K562 (cell line): ENCODE results near the gene ZFYVE28. TPM values are rescaled to one million over a fixed set of nuclear protein-coding genes. Genes with fewer than 3 reads are reported as not detected.

Experiments
- ATAC-seq: fragments of 200-7000 bp; cut with Tn5 transposase; 3 replicates; pipeline ENCODE4 v1.9.1; 2020; ENCODE audit warnings: moderate library complexity
- BruUV-seq: library from RNA; stranded (reverse); fragments of 400-500 nt; replicated peaks from 2 replicates; lab custom pipeline; 2021; lab: Mats Ljungman, UMichigan
- CTCF ChIA-PET: fragments of 300-600 bp; formaldehyde crosslinking; extraction: SDS; loops from one replicate; lab custom pipeline; 2021; ENCODE audit warnings: low intra/inter-chr PET ratio; lab: Yijun Ruan, JAX
- POLR2A ChIA-PET: fragments of 300-600, 350-650 bp; sonication (Branson Sonifier 250); formaldehyde crosslinking; extraction: SDS; loops from one replicate; lab custom pipeline; 2021; ENCODE audit warnings: antibody characterized with exemption, inconsistent platforms; lab: Yijun Ruan, JAX
- DNase-seq, 4 experiments: peaks; one replicate each; pipeline versions ENCODE4 v3.0.0 to v3.0.0-alpha.2; 2011 to 2018; ENCODE audit warnings: low spot score in 3 of 4, mixed read lengths in 3 of 4; ENCODE audit errors: extremely low read depth in 1 of 4
- FAIRE-seq: peaks from 2 replicates; lab custom pipeline; 2011; peaks lifted over from hg19 to GRCh38; lab: Jason Lieb, UNC
- H2AFZ ChIP-seq: 2 replicates; pipeline ENCODE4 v1.6.0; 2011; ENCODE audit warnings: low read depth, low read length, control low read depth, inconsistent platforms
- H3K27ac ChIP-seq: fragments of 200-600 bp; 3 replicates; pipeline ENCODE4 v1.8.0; 2011; ENCODE audit warnings: low read depth, mild to moderate bottlenecking, control low read depth, inconsistent platforms, low read length, moderate library complexity, mixed read lengths; ENCODE audit errors: extremely low read depth
- H3K27me3 ChIP-seq, 2 experiments: fragments of 300-600 bp in 1 of 2; 2 replicates in 1 of 2; 3 replicates in 1 of 2; pipeline versions ENCODE4 v1.6.0 to v1.8.0; 2011; ENCODE audit warnings: inconsistent platforms in 2 of 2, low read length in 2 of 2, mild to moderate bottlenecking in 1 of 2, mixed read lengths in 1 of 2, moderate library complexity in 1 of 2; ENCODE audit not compliant: control insufficient read depth in 2 of 2, insufficient read depth in 2 of 2
- H3K36me3 ChIP-seq: fragments of 300-600 bp; 3 replicates; pipeline ENCODE4 v1.8.0; 2011; ENCODE audit warnings: mild to moderate bottlenecking, low read length, inconsistent platforms; ENCODE audit not compliant: control insufficient read depth, insufficient read depth
- H3K4me1 ChIP-seq, 2 experiments: fragments of 200-600 bp in 1 of 2; replicated peaks in 1 of 2; 2 replicates in 1 of 2; 3 replicates in 1 of 2; pipeline versions ENCODE4 v1.5.1 to v1.8.0; 2011; ENCODE audit warnings: inconsistent platforms in 2 of 2, low read length in 2 of 2, mild to moderate bottlenecking in 1 of 2, mixed read lengths in 1 of 2, moderate library complexity in 1 of 2; ENCODE audit not compliant: control insufficient read depth in 2 of 2, insufficient read depth in 2 of 2
- H3K4me2 ChIP-seq: 2 replicates; pipeline ENCODE4 v1.6.1; 2011; ENCODE audit warnings: low read length, control low read depth, inconsistent platforms, mixed read lengths; ENCODE audit not compliant: insufficient read depth
- H3K4me3 ChIP-seq: fragments of 200-600 bp; sonication (generic), shearing (Covaris generic); 2 replicates; pipeline ENCODE4 v1.5.1; 2016; ENCODE audit warnings: control low read depth, inconsistent platforms
- H3K79me2 ChIP-seq: fragments of 200-600 bp; 3 replicates; pipeline ENCODE4 v1.8.0; 2011; ENCODE audit warnings: low read length, inconsistent platforms; ENCODE audit not compliant: control insufficient read depth, insufficient read depth
- H3K9ac ChIP-seq, 2 experiments: 2 replicates each; pipeline versions ENCODE4 v1.6.0 to v1.6.1; 2011; ENCODE audit warnings: low read depth in 2 of 2, low read length in 2 of 2, control low read depth in 1 of 2, inconsistent platforms in 1 of 2, mild to moderate bottlenecking in 1 of 2, mixed read lengths in 1 of 2; ENCODE audit not compliant: insufficient read depth in 1 of 2
- H3K9me1 ChIP-seq: one replicate; pipeline ENCODE4 v1.6.0; 2011; ENCODE audit warnings: inconsistent platforms, mild to moderate bottlenecking, low read length, moderate library complexity; ENCODE audit not compliant: control insufficient read depth, insufficient read depth
- H3K9me3 ChIP-seq: replicated peaks from 2 replicates; pipeline ENCODE4 v1.5.1; 2011; ENCODE audit warnings: low read depth, low read length, inconsistent platforms; ENCODE audit not compliant: control insufficient read depth, insufficient read depth
- H4K20me1 ChIP-seq: replicated peaks from 2 replicates; pipeline ENCODE4 v1.6.1; 2011; ENCODE audit warnings: low read length, inconsistent platforms, mixed read lengths; ENCODE audit not compliant: control insufficient read depth, insufficient read depth
- ELF4 ChIP-seq: fragments of 450-650 bp; formaldehyde crosslinking; IDR thresholded peaks from 2 replicates; pipeline ENCODE4 v1.4.0; 2022; ENCODE audit warnings: missing genetic modification characterization
- GABPA ChIP-seq: fragments of 200-800 bp; sonication (Bioruptor generic); conservative IDR thresholded peaks from 2 replicates; pipeline ENCODE4 v1.6.1; 2016; ENCODE audit warnings: low read depth, missing genetic modification characterization, missing compliant biosample characterization
- MYNN ChIP-seq, 2 experiments: sonication (generic); formaldehyde crosslinking in 1 of 2; IDR thresholded peaks; 2 replicates each; pipeline versions ENCODE4 v1.5.0 to v1.6.1; 2016 to 2020; ENCODE audit warnings: antibody characterized with exemption in 1 of 2, missing genetic modification reagents in 1 of 2
- NFATC3 ChIP-seq: fragments of 450-650 bp; IDR thresholded peaks from 2 replicates; pipeline ENCODE4 v1.6.1; 2017; ENCODE audit warnings: mild to moderate bottlenecking
- NRF1 ChIP-seq, 2 experiments: fragments of 450-650 bp; IDR thresholded peaks in 1 of 2; conservative IDR thresholded peaks in 1 of 2; 2 replicates each; pipeline ENCODE4 v1.6.1; 2014; ENCODE audit warnings: mild to moderate bottlenecking in 2 of 2
- PCBP2 ChIP-seq: fragments of 200-400 bp; formaldehyde crosslinking; IDR thresholded peaks from 2 replicates; pipeline ENCODE4 v1.6.1; 2018; ENCODE audit warnings: low read length, low read depth, mild to moderate bottlenecking, moderate library complexity; ENCODE audit not compliant: poor library complexity, severe bottlenecking
- RBM17 ChIP-seq: fragments of 200-400 bp; formaldehyde crosslinking; IDR thresholded peaks from 2 replicates; pipeline ENCODE4 v1.6.1; 2017; ENCODE audit warnings: low read depth, mild to moderate bottlenecking, low read length, borderline replicate concordance
- TEAD2 ChIP-seq: fragments of 450-650 bp; IDR thresholded peaks from 2 replicates; pipeline ENCODE4 v1.6.1; 2016; ENCODE audit warnings: missing genetic modification characterization, control low read depth, missing compliant biosample characterization
- ZNF311 ChIP-seq: fragments of 250-450 bp; sonication (Bioruptor Pico); IDR thresholded peaks from 2 replicates; pipeline ENCODE4 v1.4.0; 2020; ENCODE audit warnings: mild to moderate bottlenecking, moderate library complexity
- WGBS: fragments of 100-300 bp; shearing (Covaris generic); methylation state at CpG from one replicate; pipeline ENCODE4 v1.1.6; 2016; ENCODE audit warnings: low coverage, mixed read lengths; ENCODE audit not compliant: insufficient coverage; ENCODE audit errors: missing lambda C conversion rate; 5-methylcytosine and 5-hydroxymethylcytosine counted together
- in situ Hi-C: fragments of 300-500 bp; cut with MboI; formaldehyde crosslinking; loops from 4 replicates; pipeline ENCODE4 v1.15.0; 2018; ENCODE audit warnings: inconsistent platforms, mixed read lengths
- intact Hi-C: fragments of 100-400 bp; cut with micrococcal nuclease; formaldehyde crosslinking; loops from 2 replicates; pipeline ENCODE4 v1.14.2; 2022
- polyA plus RNA-seq, 8 experiments: library from polyadenylated mRNA; depleted of rRNA in 4 of 8; stranded (reverse) in 5 of 8; unstranded in 3 of 8; fragments of >200 nt; fragmentation: Nextera tagmentation in 2 of 8; fragmentation: Illumina TruSeq in 1 of 8; extraction: Ambion mirVana in 2 of 8; extraction: Trizol in 1 of 8; gene quantifications; 2 replicates each; pipeline versions ENCODE4 v1.2.1 to v1.2.3, GENCODE V29; 2011 to 2014; ENCODE audit warnings: inconsistent platforms in 1 of 8, missing spikeins in 1 of 8
- total RNA-seq, 7 experiments: library from RNA; depleted of rRNA in 6 of 7; stranded (reverse); fragments of >200 nt in 6 of 7; fragmentation: Illumina TruSeq in 2 of 7; extraction: Trizol in 2 of 7; gene quantifications; 2 replicates each; pipeline versions ENCODE4 v1.2.1 to v1.2.3, GENCODE V29; 2011 to 2021; ENCODE audit warnings: low replicate concordance in 1 of 7

ZFYVE28 gene
- total and polyA plus RNA-seq, 9 of the 15 experiments (the other 6 are each of a cell fraction or from before 2014, with no cell fraction given): 1.3 to 24.8 (median 8.9) TPM

- no peaks in the 10 kb centered on the region for H3K27me3 ChIP-seq
- no peak for TF ChIP-seq ZNF311 (CRISPR knock-in tag)
- no peak for TF ChIP-seq ELF4
- no peak for TF ChIP-seq TEAD2 (tag)
- no peak for TF ChIP-seq GABPA (tag)
- no peak for TF ChIP-seq PCBP2
- TF ChIP-seq NFATC3: no peak
- TF ChIP-seq NRF1 (conservative IDR thresholded peaks at IDR 0.05 in 1 of 2, IDR thresholded peaks at IDR 0.05 in 1 of 2): no peak
- no peak for TF ChIP-seq RBM17
- TF ChIP-seq MYNN (IDR thresholded peaks at IDR 0.05): no peak
- TF ChIP-seq MYNN (CRISPR knock-in tag; IDR thresholded peaks at IDR 0.05): no peak
- 73% methylated on average over 11 of the region's 13 CpGs for WGBS
- in situ Hi-C loops: no loop called here
- no peak overlapping the region for H3K4me3 ChIP-seq
- intact Hi-C loops: no loop called here
- H3K79me2 ChIP-seq: peaks cover 5% of the 10 kb centered on the region; the same call in 1 of the 3 replicates
- no peak overlapping the region for H2AFZ ChIP-seq
- no peak overlapping the region for H3K4me2 ChIP-seq
- H3K9me1 ChIP-seq: no peaks in the 10 kb centered on the region
- no peak overlapping the region for H3K27ac ChIP-seq
- peak overlapping the region in 1 of 2 experiments; percentile 65; a peak in 2 of 4 replicates for H3K9ac ChIP-seq
- no TSS peak for BruUV-seq
- peaks cover 9 to 72% of the 10 kb centered on the region in 2 experiments; a peak in 4 of 5 replicates for H3K4me1 ChIP-seq
- FAIRE-seq: no peak
- ATAC-seq: no peak
- H4K20me1 ChIP-seq: no peaks in the 10 kb centered on the region
- ChIA-PET POLR2A (interaction anchor here (1.8 to 2.3 kb wide), 2 partner anchors 9 to 11 kb away, joined by 7 to 10 read pairs; no protein-coding TSS in a partner anchor), CTCF (no interaction called here)
- no peak for DNase-seq
- H3K36me3 ChIP-seq: no peaks in the 10 kb centered on the region
- H3K9me3 ChIP-seq: no peaks in the 10 kb centered on the region
Measured at GRCh38 chr4:2259036-2259540, 159.4 kb downstream of the ZFYVE28 start.
